Measurements from ENCODE around the gene TBC1D30. TPM values are rescaled to one million over a fixed set of nuclear protein-coding genes. Genes with fewer than 3 reads are reported as not detected.

The TBC1D30 gene
- total and polyA plus RNA-seq, 11 donors, result 0.15 to 2.9 (median 0.67) TPM

DNA sequence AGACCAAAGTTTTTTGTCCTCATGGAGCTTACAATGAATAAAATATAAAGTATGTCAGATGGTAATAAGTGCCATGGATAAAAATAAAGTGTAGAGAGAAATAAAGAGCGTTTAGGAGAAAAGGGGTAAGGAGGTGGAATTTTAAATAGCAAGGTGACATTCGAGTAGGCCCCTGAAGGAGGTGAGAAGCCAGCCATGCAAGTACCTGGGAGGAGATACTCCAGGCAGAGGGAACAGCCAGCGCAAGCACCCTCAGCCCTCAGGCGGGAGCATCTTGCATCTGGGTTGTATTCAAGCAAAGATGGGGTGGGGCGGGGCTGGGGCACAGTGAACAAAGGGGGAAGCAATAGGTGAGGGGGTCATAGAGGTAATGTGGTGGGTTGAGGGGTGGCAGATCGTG is 4.3 kb downstream of the TBC1D30 start:
- intact Hi-C loops (cut with DNase I), result no loop called here
- Histone ChIP-seq H3K27me3 (peaks cover 2 to 63% (median 43%) of the 10 kb centered on the region in 9 donors), H3K36me3 (no peaks in the 10 kb centered on the region), H3K9me3 (peaks cover 0 to 8% (median 2%) of the 10 kb centered on the region in 12 donors), H3K4me1 (peaks cover 0 to 28% (median 21%) of the 10 kb centered on the region in 12 donors), H3K27ac (no peak overlapping the region), H3K4me3 (no peak overlapping the region)
- 74 to 80% (median 79%) methylated on average over 6 of the region's 6 CpGs for WGBS, 4 donors
- DNase-seq (no peak), ATAC-seq (no peak)
- TF ChIP-seq POLR2A (IDR thresholded peaks at IDR 0.05), result no peak
- TF ChIP-seq CTCF (IDR thresholded peaks at IDR 0.05), result no peak

GRCh38 chr12:64833928-64834327 is 9.5 kb downstream of the TBC1D30 start:
- H3K36me3 ChIP-seq, result peaks cover 0 to 6% (median 0%) of the 10 kb centered on the region in 9 donors
- peaks cover 0 to 21% (median 3%) of the 10 kb centered on the region in 9 donors for H3K27me3 ChIP-seq
- no peak for ATAC-seq
- H3K27ac ChIP-seq, result no peak overlapping the region
- H3K4me1 ChIP-seq, result no peaks in the 10 kb centered on the region
- intact Hi-C loops (cut with DNase I), result no loop called here
- no peak for DNase-seq
- no peak for TF ChIP-seq CTCF (IDR thresholded peaks at IDR 0.05)
- TF ChIP-seq POLR2A (IDR thresholded peaks at IDR 0.05), result no peak
- peaks cover 0 to 8% (median 2%) of the 10 kb centered on the region in 12 donors for H3K9me3 ChIP-seq
- no peak overlapping the region for H3K4me3 ChIP-seq
- WGBS, 4 donors, result 71 to 83% (median 79%) methylated on average over 3 of the region's 3 CpGs

GRCh38 chr12:64835901-64836300 is 11.5 kb downstream of the TBC1D30 start:
- Histone ChIP-seq H3K9me3 (peaks cover 0 to 8% (median 2%) of the 10 kb centered on the region in 12 donors), H3K36me3 (peaks cover 0 to 6% (median 0%) of the 10 kb centered on the region in 9 donors), H3K27me3 (peaks cover 0 to 4% (median 0%) of the 10 kb centered on the region in 9 donors), H3K27ac (no peak overlapping the region), H3K4me1 (no peaks in the 10 kb centered on the region), H3K4me3 (no peak overlapping the region)
- intact Hi-C loops (cut with DNase I), result no loop called here
- ATAC-seq (no peak), DNase-seq (no peak)
- TF ChIP-seq CTCF (IDR thresholded peaks at IDR 0.05) (no peak), POLR2A (IDR thresholded peaks at IDR 0.05) (no peak)
- WGBS, 4 donors, result 94 to 99% (median 96%) methylated on average over 4 of the region's 4 CpGs

DNA sequence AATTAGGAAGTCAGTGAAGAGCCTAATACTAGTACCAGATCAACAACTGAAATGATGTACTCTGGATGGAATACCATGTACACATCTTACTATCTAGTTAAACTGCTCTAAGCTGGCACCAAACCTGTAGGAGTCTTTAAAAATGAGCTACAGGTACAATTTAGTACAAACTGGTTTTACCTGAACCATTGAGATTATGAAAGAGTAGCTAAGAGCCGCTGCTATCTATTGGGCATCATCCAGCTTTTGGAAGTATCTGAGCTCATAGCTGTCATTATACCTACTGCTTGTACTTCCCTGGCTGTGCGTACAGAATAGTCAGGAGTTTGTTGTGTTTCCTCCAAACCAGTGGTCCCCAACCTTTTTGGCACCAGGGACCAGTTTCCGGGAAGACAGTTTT is 12.4 kb downstream of the TBC1D30 start:
- TF ChIP-seq POLR2A (IDR thresholded peaks at IDR 0.05), result no peak
- TF ChIP-seq CTCF (IDR thresholded peaks at IDR 0.05), result no peak
- Histone ChIP-seq H3K27me3 (no peaks in the 10 kb centered on the region), H3K36me3 (peaks cover 0 to 6% (median 0%) of the 10 kb centered on the region in 9 donors), H3K9me3 (peaks cover 0 to 8% (median 2%) of the 10 kb centered on the region in 12 donors), H3K27ac (no peak overlapping the region), H3K4me1 (no peaks in the 10 kb centered on the region), H3K4me3 (no peak overlapping the region)
- ATAC-seq (no peak), DNase-seq (no peak)
- WGBS, 4 donors, result 91 to 96% (median 93%) methylated on average over 3 of the region's 3 CpGs
- intact Hi-C loops (cut with DNase I), result no loop called here
